HG02840 (cell line): ENCODE results near the gene SLX9.

ENCODE experiments used
- ATAC-seq: cut with Tn5 transposase; IDR thresholded peaks from one replicate; pipeline ENCODE4 v1.9.1; 2021; ENCODE audit warnings: mild to moderate bottlenecking, moderate library complexity, moderate number of reproducible peaks; ENCODE audit not compliant: unreplicated experiment, low FRiP score

The SLX9 gene

GRCh38 chr21:44956356-44957046 is 16.7 kb downstream of the SLX9 start:
- no peak for ATAC-seq

- ATAC-seq: no peak
Measured at GRCh38 chr21:44957047-44957831, 17.4 kb downstream of the SLX9 start.

DNA sequence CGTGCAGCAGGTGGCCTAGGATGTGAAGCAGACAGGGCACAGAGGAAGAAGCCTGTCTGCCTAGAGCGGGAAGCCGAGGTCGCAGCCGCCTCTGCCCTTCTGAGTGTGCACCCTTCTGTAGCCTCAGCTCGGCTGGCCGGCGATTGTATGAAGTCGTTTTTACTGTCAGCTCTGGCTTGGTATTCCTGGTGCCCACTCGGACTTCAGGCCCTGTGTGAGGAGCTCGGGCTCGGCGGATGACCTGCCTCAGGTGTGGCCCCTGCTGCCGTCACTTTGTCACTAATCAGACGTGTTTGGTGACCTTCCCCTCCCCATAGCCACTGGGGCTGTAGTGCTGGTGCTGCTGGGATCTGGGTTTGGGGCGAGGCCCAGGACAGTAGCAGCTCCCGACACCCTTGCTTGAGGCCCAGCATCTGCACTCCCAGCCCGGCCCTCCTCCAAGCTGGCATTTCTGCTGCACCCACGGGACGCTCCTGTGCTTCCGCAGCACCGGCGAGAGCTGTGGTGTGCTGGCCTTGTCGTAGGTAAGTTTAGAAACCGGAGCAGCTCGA is 18.1 kb downstream of the SLX9 start:
- ATAC-seq: no peak

DNA sequence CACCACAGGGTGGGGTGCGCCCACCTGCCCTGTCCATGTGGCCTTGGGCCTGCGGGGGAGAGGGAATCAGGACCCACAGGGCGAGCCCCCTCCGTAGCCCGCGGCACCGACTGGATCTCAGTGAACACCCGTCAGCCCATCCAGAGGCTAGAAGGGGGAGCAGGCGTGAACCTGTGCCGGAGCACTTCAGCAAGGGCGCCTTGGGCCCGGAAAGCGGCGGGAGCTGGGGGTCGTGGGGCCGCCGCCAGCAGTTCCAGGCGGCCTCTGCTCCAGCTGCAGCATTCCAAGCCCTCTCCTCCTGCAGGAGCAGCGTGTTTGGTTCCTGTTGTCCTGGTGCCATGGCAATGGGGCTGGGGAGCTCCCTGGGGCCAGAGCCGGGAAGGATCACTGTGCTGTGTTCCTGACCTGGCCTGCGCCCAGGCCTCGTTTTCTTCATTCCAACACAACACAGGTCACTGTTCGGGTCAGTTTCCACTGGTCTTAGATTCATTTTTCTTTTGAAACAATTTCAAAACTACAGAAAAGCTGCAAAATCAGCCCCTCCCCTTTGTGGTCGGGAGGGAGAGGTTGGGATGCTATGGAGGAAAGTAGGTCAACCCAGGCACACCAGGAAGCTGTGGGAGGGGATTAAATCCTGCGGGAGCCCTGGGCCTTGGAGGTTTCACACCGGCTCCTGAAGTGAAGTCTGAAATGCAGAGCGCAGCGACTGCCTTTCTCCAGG is 18.8 kb downstream of the SLX9 start:
- no peak for ATAC-seq

GRCh38 chr21:44959376-44960091 is 19.7 kb downstream of the SLX9 start:
- no peak for ATAC-seq

DNA sequence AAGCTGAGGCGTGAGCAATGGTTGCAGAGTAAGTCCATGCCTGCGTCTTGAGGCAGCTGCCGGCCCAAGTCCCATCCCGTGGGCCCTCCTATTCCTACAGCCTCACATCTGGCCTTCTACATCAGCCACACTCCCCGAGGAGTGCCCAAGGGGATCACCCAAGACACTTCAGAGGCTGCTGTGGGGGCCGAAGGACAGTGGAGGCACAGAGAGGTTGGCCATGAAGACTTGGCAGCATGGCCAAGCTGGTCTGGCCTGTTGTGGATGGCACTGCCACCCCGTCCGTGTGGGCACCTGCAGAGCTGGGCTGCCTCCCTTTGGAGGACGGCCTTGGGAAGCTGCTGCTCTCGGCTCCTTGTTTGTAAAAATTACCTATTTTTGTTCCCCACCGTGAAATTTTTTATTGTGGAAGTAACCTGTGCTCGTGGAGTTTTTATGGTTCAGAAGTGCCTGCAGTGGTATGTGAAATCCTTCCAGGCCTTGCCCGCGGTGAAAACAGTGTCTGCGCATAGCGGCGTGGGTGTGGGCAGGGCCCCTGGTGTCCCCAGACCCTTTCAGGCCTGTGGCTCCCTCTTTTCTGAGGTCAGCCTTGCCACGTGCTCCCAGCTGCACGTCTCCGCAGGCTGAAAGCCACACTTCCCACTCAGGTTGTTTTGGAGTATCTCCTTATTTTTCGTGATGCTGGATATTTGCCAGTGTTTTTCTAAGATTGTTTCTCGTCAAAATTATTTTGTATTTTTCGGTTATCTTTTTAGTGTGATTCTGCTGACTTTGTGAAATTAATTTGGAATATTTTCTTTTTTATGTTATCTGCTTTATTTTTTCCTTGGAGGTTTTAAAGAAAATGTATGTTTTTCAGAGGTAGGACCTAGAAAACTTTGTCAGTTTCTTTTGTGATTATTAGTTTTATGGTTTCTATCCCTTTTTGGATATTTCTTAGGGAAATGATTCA is 20.6 kb downstream of the SLX9 start:
- no peak for ATAC-seq

DNA sequence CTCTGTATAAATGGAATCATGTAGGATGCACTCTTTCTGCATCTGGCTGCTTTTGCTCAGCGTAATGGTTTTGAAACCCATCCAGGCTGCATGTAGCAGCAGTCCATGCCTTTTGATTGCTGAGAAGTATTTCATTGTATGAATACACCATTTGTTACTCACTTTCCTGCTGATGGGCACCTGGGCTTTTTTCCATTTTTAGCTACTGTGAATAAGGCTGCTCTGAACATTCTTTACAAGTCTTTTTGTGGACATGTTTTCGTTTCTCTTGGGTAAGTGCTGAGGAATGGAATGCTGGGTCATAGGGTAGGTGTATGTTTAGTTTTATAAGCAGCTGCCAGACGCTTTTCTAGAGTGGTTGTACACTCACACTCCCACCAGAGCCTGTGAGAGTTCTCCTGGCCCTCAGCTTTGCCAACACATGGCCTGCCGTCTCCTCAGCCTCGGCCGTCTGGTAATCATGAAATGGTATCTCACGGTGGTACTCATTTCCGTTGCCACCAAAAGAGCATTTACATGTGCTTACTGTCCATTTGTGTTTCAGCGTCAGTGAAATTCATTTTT is 22.7 kb downstream of the SLX9 start:
- no peak for ATAC-seq

DNA sequence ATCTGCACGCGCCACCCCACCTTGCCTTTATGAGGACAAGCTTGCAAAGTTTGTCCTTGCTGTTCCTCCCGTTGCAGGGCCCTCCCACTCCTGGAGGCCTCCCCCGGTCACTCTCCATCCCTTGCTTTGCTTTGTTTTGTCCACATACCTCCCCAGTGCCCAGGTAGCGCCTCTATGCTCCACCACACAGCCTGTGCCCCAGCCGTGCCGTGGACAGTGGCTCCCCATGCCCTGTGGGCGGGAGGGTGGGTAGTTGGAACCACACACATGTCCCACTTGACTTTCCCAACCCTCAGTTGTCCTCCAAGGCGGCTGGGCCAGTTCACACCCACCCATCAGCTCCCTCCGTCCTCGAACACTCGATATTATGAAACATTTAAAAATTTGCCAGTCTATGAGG is 24.6 kb downstream of the SLX9 start:
- ATAC-seq: no peak

DNA sequence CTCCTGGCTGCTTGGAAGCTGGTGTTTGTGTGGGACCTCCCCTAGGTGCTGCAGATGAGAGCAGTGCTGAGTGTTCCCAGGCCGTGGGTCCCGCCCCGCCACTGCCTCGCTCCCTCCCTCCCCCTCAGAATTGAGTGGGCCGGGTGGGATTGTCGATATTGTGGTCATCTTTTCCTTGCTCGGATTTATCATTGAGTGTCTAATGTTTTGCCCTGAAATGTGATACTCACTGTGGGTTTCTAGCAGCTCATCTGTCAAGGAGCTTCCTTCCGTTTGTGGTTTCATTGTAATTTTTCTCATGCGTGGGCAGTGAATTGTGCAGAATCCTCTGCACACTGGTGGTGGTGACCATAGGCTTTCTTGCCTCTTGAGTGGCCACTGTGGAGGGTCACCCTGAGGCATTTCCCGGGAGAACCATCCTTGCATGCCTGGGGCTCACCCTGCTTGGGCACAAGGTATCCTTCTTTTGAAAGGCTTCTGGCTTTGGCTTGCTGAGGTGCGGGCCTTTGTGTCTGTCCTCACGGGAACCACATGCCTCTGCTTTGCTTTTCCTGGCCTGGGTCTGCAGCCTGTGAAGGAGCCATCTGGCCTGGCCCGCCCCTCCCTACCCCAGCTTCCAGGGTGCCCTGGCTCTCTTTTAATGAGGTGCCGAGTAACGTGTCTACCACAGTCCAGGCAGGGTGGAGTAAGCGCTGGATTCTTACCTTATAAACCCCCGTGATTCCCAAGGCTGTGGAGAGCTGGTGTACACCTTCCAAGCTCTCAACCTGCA is 25.6 kb downstream of the SLX9 start:
- no peak for ATAC-seq

DNA sequence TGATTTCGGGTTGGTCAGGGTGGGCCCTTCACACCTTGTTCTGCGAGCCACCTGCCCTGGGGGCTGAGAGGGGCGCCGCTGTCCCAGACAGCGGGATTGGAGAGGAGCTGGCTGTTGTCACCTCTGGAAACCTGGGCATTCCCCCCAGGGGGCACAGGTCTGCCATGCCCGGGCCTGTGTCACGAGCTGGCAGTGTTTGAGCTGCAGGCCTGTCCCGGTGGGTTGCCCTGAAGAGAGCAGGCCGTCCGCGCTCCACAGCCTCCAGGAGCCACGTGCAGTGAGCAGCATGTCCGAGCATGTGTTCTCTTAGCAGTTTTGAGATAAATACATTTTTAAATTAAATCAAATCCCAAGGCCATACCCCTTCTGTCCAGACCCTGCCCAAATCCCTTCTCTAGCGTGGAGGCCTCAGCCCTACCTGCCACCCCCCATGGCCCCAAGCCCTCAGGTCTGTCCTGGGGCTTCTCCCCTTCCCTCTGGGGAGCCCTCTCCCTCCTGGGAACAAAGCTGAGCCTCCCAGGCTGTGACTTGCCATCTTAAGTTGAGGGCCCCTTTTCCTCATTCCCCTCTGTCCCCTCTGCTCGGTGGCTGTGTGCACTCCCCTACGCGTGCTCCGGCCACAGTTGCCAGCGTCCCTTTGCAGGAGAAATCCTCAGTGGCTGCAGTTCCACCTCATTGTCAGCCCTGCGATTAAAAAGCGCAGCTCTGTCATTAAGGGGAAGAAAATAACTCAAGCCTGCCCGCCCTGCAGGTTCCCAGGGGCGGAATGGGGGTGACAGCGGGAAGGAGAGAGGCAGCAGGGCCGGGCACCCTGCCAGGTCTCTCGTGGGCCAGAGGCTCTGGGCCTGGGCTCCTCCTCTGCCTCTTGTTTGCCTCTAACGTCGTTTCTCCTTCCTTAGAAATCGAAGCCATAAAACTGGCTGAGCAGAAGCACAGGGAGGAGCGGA is 26.6 kb downstream of the SLX9 start:
- no peak for ATAC-seq

- no peak for ATAC-seq
Measured at GRCh38 chr21:44967082-44968047, 27.5 kb downstream of the SLX9 start.

GRCh38 chr21:44969066-44969670 is 29.3 kb downstream of the SLX9 start:
- ATAC-seq: no peak

DNA sequence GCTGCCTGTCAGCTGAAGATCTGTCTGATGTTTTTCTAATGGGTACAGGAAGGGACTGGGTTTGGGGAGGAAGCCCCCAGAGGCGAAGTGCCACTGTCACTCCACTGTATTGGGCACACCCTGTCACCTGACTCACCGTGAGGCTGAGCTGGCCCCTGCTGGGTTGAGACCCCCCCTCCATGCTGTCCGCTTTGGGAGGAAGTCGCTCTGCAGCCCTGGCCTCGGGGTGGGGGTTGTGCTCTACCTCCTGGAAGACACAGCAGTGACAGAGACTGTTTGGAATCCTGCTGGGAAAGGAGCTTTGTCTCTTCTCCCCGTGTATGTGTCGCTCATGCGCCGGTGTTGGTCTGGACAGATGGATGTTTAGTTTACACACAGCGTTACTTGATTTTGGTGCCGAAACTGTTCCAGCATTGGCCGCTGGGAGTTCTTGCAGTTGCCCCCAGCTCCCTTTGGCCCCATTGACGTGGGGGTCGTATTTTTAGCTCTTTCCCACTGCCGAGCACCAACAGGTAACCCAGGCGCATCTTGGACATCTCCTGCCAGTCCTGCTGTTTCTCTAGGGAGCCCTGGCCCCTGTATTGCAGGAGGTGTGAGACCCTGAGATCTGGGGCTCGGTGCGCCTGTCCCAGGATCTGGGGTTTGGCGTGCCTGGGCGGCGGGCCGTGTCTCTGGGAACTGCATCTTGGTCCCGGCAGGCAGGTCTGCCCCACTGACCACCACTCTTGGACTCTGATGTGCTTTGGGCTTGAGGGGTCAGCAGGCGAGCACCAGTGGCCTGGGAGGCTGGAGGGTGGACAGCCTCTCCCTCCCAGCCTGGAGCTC is 30.3 kb downstream of the SLX9 start:
- ATAC-seq: no peak

DNA sequence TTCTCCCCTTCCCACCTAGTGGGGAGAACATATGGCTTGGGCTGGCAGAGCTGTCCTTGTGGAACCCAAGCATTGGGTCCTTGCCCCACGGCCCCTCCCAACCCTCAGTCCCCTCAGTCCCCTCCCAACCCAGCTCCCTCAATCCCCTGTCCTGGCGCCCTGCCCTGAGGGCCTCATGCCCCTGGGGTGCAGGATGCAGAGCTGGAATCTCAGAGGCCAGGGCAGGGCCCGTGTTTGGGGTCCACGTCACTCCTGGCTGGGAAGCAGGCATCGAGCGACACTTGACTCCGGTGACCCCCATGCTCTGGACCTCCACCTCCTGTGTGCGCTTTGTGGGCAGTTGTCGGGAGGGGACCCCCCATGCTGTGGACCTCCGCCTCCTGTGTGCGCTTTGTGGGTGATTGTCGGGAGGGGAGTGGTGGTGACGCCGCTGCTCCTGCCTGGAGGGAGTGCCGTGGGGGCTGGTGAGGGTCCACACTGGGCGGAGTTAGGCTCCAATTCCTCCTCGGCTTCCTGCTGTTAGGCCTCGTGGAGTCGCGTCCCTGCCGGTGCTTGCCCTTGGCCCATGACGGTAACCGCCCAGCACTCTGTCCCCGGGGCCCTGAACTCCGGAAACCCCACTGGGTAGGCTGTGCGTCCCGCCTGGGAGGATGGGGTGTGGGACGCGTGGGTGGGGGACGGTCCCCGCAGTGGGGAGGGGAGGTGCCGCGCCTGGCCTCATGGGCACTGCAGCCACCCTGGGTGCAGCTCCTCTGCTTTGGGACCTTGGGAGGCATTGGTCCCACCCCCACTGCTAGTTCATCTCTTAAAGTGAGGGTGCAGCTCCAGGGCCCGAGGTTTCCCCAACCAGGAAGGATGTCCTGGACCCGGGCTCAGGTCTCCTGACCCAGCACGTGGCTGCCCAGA is 31.2 kb downstream of the SLX9 start:
- ATAC-seq: no peak
